Bronchial epithelial cell (primary cell): ENCODE results near the gene GPX3. TPM values are rescaled to one million over a fixed set of nuclear protein-coding genes. Genes with fewer than 3 reads are reported as not detected.

ENCODE experiments used
- DNase-seq: peaks from one replicate; pipeline ENCODE4 v3.0.0-alpha.2; 2010; ENCODE audit warnings: low read depth
- FAIRE-seq: peaks from 2 replicates; lab custom pipeline; 2011; peaks lifted over from hg19 to GRCh38; lab: Jason Lieb, UNC
- H3K27me3 ChIP-seq: 2 replicates; pipeline ENCODE4 v1.5.1; 2011; ENCODE audit warnings: low read length; ENCODE audit not compliant: control insufficient read depth, insufficient read depth
- H3K36me3 ChIP-seq: 2 replicates; pipeline ENCODE4 v1.5.1; 2011; ENCODE audit warnings: low read length; ENCODE audit not compliant: control insufficient read depth, insufficient read depth
- H3K4me3 ChIP-seq: 2 replicates; pipeline ENCODE4 v1.5.1; 2011; ENCODE audit warnings: mild to moderate bottlenecking, low read depth, low read length, control low read depth
- CTCF ChIP-seq: IDR thresholded peaks from 2 replicates; pipeline ENCODE4 v1.5.1; 2011; ENCODE audit warnings: mild to moderate bottlenecking, moderate library complexity, low read length, control low read depth, inconsistent platforms; ENCODE audit not compliant: insufficient read depth, severe bottlenecking
- total RNA-seq: library from RNA; depleted of rRNA; stranded (reverse); fragments of >200 nt; gene quantifications from 2 replicates; pipeline ENCODE4 v1.2.1, GENCODE V29; 2014

Gene GPX3
- total RNA-seq, 1 donor from 2014 or later = 79.0 TPM

- no peak for TF ChIP-seq CTCF
- no peak overlapping the region for H3K4me3 ChIP-seq
- peaks cover 46% of the 10 kb centered on the region for H3K36me3 ChIP-seq
- no peak for FAIRE-seq
- DNase-seq = no peak
- no peaks in the 10 kb centered on the region for H3K27me3 ChIP-seq
Observed at GRCh38 chr5:151054709-151055108, 34.3 kb downstream of the GPX3 start.

GRCh38 chr5:151055336-151055735, 34.9 kb downstream of the GPX3 start:
- no peak for TF ChIP-seq CTCF
- no peaks in the 10 kb centered on the region for H3K27me3 ChIP-seq
- FAIRE-seq = no peak
- H3K4me3 ChIP-seq = no peak overlapping the region
- peaks cover 49% of the 10 kb centered on the region for H3K36me3 ChIP-seq
- DNase-seq = no peak

- TF ChIP-seq CTCF = no peak
- H3K27me3 ChIP-seq = no peaks in the 10 kb centered on the region
Observed at GRCh38 chr5:151056379-151057325, 36.3 kb downstream of the GPX3 start.

GRCh38 chr5:151058301-151058700, 37.9 kb downstream of the GPX3 start:
- TF ChIP-seq CTCF = peak; percentile 11
- no peaks in the 10 kb centered on the region for H3K27me3 ChIP-seq
- peaks cover 44% of the 10 kb centered on the region for H3K36me3 ChIP-seq
- no peak overlapping the region for H3K4me3 ChIP-seq
- no peak for FAIRE-seq
- DNase-seq = no peak

More at GRCh38 chr5:151056379-151057325, 36.3 kb downstream of the GPX3 start:
- FAIRE-seq = no peak
- H3K4me3 ChIP-seq = no peak overlapping the region
- no peak for DNase-seq
- peaks cover 44% of the 10 kb centered on the region for H3K36me3 ChIP-seq

- peak; percentile 36 for FAIRE-seq
Observed at GRCh38 chr5:151058891-151059489, 38.6 kb downstream of the GPX3 start.

More at GRCh38 chr5:151058891-151059489, 38.6 kb downstream of the GPX3 start:
- Histone ChIP-seq H3K27me3 (no peaks in the 10 kb centered on the region), H3K36me3 (peaks cover 45% of the 10 kb centered on the region), H3K4me3 (no peak overlapping the region)
- DNase-seq = no peak
- no peak for TF ChIP-seq CTCF
